ENCODE results near the gene ARFGAP1.

ARFGAP1 gene

GRCh38 chr20:63284083-63284440 is 11.4 kb downstream of the ARFGAP1 start:
- peak overlapping the region; percentile 70 for H3K4me2 ChIP-seq (ENCODE audit: low read depth, low read length, poor library complexity, severe bottlenecking)
- H3K79me2 ChIP-seq (ENCODE audit: insufficient read depth, low read length), result peaks cover 22% of the 10 kb centered on the region
- H3F3A ChIP-seq (ENCODE audit: low read depth), result no peaks in the 10 kb centered on the region
- H2AFZ ChIP-seq (ENCODE audit: low read length), result no peak overlapping the region
- peaks cover 5% of the 10 kb centered on the region for H4K20me1 ChIP-seq (ENCODE audit: insufficient read depth, low read length, poor library complexity, severe bottlenecking)
- H3K36me3 ChIP-seq (ENCODE audit: insufficient read depth, low read length), result peaks cover 29% of the 10 kb centered on the region; the same call in 1 of the 2 replicates
- peak overlapping the region; percentile 74 for H3K4me3 ChIP-seq (ENCODE audit: low read length, poor library complexity, severe bottlenecking)
- peak overlapping the region; percentile 84 for H3K9ac ChIP-seq (ENCODE audit: low read depth, low read length, poor library complexity, severe bottlenecking)
- no peaks in the 10 kb centered on the region for H3K9me3 ChIP-seq (ENCODE audit: insufficient read depth, low read depth, low read length)
- peaks cover 15% of the 10 kb centered on the region for H3K4me1 ChIP-seq (ENCODE audit: insufficient read depth, low read length, poor library complexity, severe bottlenecking)
- no peaks in the 10 kb centered on the region for H3K9me2 ChIP-seq (replicated peaks; ENCODE audit: low read depth, low read length)
- TF ChIP-seq EZH2phosphoT487 (IDR thresholded peaks at IDR 0.05; ENCODE audit: borderline replicate concordance), result no peak
- TF ChIP-seq, protein P1, sequence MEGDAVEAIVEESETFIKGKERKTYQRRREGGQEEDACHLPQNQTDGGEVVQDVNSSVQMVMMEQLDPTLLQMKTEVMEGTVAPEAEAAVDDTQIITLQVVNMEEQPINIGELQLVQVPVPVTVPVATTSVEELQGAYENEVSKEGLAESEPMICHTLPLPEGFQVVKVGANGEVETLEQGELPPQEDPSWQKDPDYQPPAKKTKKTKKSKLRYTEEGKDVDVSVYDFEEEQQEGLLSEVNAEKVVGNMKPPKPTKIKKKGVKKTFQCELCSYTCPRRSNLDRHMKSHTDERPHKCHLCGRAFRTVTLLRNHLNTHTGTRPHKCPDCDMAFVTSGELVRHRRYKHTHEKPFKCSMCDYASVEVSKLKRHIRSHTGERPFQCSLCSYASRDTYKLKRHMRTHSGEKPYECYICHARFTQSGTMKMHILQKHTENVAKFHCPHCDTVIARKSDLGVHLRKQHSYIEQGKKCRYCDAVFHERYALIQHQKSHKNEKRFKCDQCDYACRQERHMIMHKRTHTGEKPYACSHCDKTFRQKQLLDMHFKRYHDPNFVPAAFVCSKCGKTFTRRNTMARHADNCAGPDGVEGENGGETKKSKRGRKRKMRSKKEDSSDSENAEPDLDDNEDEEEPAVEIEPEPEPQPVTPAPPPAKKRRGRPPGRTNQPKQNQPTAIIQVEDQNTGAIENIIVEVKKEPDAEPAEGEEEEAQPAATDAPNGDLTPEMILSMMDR (conservative IDR thresholded peaks at IDR 0.05; ENCODE audit: low read length), result no peak
- no peaks in the 10 kb centered on the region for H3K27me3 ChIP-seq (ENCODE audit: insufficient read depth, low read length, poor library complexity, severe bottlenecking)

GRCh38 chr20:63284544-63284949 is 11.9 kb downstream of the ARFGAP1 start:
- Histone ChIP-seq H4K20me1 (ENCODE audit: insufficient read depth, low read length, poor library complexity, severe bottlenecking) (peaks cover 7% of the 10 kb centered on the region), H3K36me3 (ENCODE audit: insufficient read depth, low read length) (peaks cover 26% of the 10 kb centered on the region; the same call in 1 of the 2 replicates), H3K4me1 (ENCODE audit: insufficient read depth, low read length, poor library complexity, severe bottlenecking) (peaks cover 15% of the 10 kb centered on the region), H3K4me2 (ENCODE audit: low read depth, low read length, poor library complexity, severe bottlenecking) (peak overlapping the region; percentile 70), H3K9ac (ENCODE audit: low read depth, low read length, poor library complexity, severe bottlenecking) (peak overlapping the region; percentile 84), H3K27me3 (ENCODE audit: insufficient read depth, low read length, poor library complexity, severe bottlenecking) (no peaks in the 10 kb centered on the region), H2AFZ (ENCODE audit: low read length) (no peak overlapping the region), H3K4me3 (ENCODE audit: low read length, poor library complexity, severe bottlenecking) (peak overlapping the region; percentile 74), H3K9me3 (ENCODE audit: insufficient read depth, low read depth, low read length) (no peaks in the 10 kb centered on the region), H3F3A (ENCODE audit: low read depth) (no peaks in the 10 kb centered on the region), H3K9me2 (replicated peaks; ENCODE audit: low read depth, low read length) (no peaks in the 10 kb centered on the region), H3K79me2 (ENCODE audit: insufficient read depth, low read length) (peaks cover 22% of the 10 kb centered on the region)
- TF ChIP-seq EZH2phosphoT487 (IDR thresholded peaks at IDR 0.05; ENCODE audit: borderline replicate concordance), result no peak
- TF ChIP-seq, protein P1 (conservative IDR thresholded peaks at IDR 0.05; ENCODE audit: low read length), result peak; percentile 32

GRCh38 chr20:63284981-63285524 is 12.4 kb downstream of the ARFGAP1 start:
- Histone ChIP-seq H3K79me2 (ENCODE audit: insufficient read depth, low read length) (peaks cover 22% of the 10 kb centered on the region), H3K4me3 (ENCODE audit: low read length, poor library complexity, severe bottlenecking) (peak overlapping the region; percentile 74), H4K20me1 (ENCODE audit: insufficient read depth, low read length, poor library complexity, severe bottlenecking) (peaks cover 7% of the 10 kb centered on the region), H3K9me3 (ENCODE audit: insufficient read depth, low read depth, low read length) (no peaks in the 10 kb centered on the region), H3F3A (ENCODE audit: low read depth) (no peaks in the 10 kb centered on the region), H3K9me2 (replicated peaks; ENCODE audit: low read depth, low read length) (no peaks in the 10 kb centered on the region), H3K36me3 (ENCODE audit: insufficient read depth, low read length) (peaks cover 26% of the 10 kb centered on the region; the same call in 1 of the 2 replicates), H3K4me1 (ENCODE audit: insufficient read depth, low read length, poor library complexity, severe bottlenecking) (peaks cover 15% of the 10 kb centered on the region), H3K4me2 (ENCODE audit: low read depth, low read length, poor library complexity, severe bottlenecking) (peak overlapping the region; percentile 70), H2AFZ (ENCODE audit: low read length) (no peak overlapping the region), H3K9ac (ENCODE audit: low read depth, low read length, poor library complexity, severe bottlenecking) (peak overlapping the region; percentile 84), H3K27me3 (ENCODE audit: insufficient read depth, low read length, poor library complexity, severe bottlenecking) (no peaks in the 10 kb centered on the region)
- TF ChIP-seq EZH2phosphoT487 (IDR thresholded peaks at IDR 0.05; ENCODE audit: borderline replicate concordance), result no peak
- TF ChIP-seq, protein P1 (conservative IDR thresholded peaks at IDR 0.05; ENCODE audit: low read length), result no peak
